Gastrocnemius medialis (tissue), 4 donors: Measurements from ENCODE around the gene CUX1. TPM values are rescaled to one million over a fixed set of nuclear protein-coding genes. Genes with fewer than 3 reads are reported as not detected.

ENCODE experiments used
- ATAC-seq, 2 donors: fragments of 150-250 bp; one replicate each; pipeline ENCODE4 v1.9.1; 2016
- DNase-seq, 2 donors: peaks; one replicate each; pipeline ENCODE4 v3.0.0-alpha.2; 2019
- H3K27ac ChIP-seq, 4 donors: fragments of 200-600 bp; sonication (generic); 1 replicate in 1 of 4; 2 replicates in 3 of 4; pipeline ENCODE4 v1.5.1; 2016 to 2018; ENCODE audit warnings: mild to moderate bottlenecking in 2 of 4, moderate library complexity in 1 of 4
- H3K27me3 ChIP-seq, 3 donors: fragments of 200-600 bp; sonication (generic) in 2 of 3; 1 replicate in 1 of 3; 2 replicates in 2 of 3; pipeline versions ENCODE4 v1.5.1 to v1.6.0; 2016 to 2019; ENCODE audit warnings: mild to moderate bottlenecking in 1 of 3, moderate library complexity in 1 of 3
- H3K36me3 ChIP-seq, 2 donors: fragments of 200-600 bp; sonication (generic) in 1 of 2; one replicate each; pipeline ENCODE4 v1.5.1; 2017 to 2018
- H3K4me1 ChIP-seq, 2 donors: fragments of 200-600 bp; sonication (generic) in 1 of 2; one replicate each; pipeline ENCODE4 v1.5.1; 2016 to 2017; ENCODE audit warnings: mild to moderate bottlenecking in 2 of 2
- H3K4me3 ChIP-seq, 4 donors: fragments of 200-600 bp; sonication (generic) in 3 of 4; 1 replicate in 1 of 4; 2 replicates in 3 of 4; pipeline ENCODE4 v1.5.1; 2016 to 2019; ENCODE audit warnings: mild to moderate bottlenecking in 2 of 4
- H3K9me3 ChIP-seq, 3 donors: fragments of 200-600 bp; sonication (generic) in 2 of 3; 1 replicate in 1 of 3; 2 replicates in 2 of 3; pipeline ENCODE4 v1.5.1; 2016 to 2019
- POLR2A ChIP-seq, 2 donors: fragments of 450-650 bp; IDR thresholded peaks; one replicate each; pipeline ENCODE4 v1.6.1; 2017; ENCODE audit warnings: antibody characterized with exemption in 2 of 2, mild to moderate bottlenecking in 2 of 2, moderate library complexity in 2 of 2
- in situ Hi-C, 4 donors: fragments of 200-750 bp; cut with MboI; loops; one replicate each; pipeline versions ENCODE4 v1.15.0 to v1.8.0; 2017; ENCODE audit warnings: low sequenced_read_pairs in 4 of 4
- intact Hi-C: fragments of 100-400 bp; cut with DNase I; formaldehyde crosslinking; loops from one replicate; pipeline ENCODE4 v1.15.1; 2023; ENCODE audit warnings: low total_unique reads
- total RNA-seq, 4 donors: library from RNA; depleted of rRNA; stranded (reverse); fragments of >200 nt; gene quantifications; one replicate each; pipeline versions ENCODE4 v1.1.0 to v1.2.3, GENCODE V29; 2016
- TF ChIP-seq, protein P1 (sequence below), 5 experiments: fragments of 450-650 bp in 3 of 5; fragments of 200-600 bp in 2 of 5; sonication (generic) in 2 of 5; IDR thresholded peaks in 4 of 5; conservative IDR thresholded peaks in 1 of 5; 1 replicate in 4 of 5; 2 replicates in 1 of 5; pipeline ENCODE4 v1.5.1; 2016 to 2019; ENCODE audit warnings: antibody characterized with exemption in 5 of 5, mild to moderate bottlenecking in 3 of 5, moderate library complexity in 3 of 5

Gene CUX1
- total RNA-seq, 4 donors from 2014 or later: 44.1 to 57.9 (median 54.9) TPM

DNA sequence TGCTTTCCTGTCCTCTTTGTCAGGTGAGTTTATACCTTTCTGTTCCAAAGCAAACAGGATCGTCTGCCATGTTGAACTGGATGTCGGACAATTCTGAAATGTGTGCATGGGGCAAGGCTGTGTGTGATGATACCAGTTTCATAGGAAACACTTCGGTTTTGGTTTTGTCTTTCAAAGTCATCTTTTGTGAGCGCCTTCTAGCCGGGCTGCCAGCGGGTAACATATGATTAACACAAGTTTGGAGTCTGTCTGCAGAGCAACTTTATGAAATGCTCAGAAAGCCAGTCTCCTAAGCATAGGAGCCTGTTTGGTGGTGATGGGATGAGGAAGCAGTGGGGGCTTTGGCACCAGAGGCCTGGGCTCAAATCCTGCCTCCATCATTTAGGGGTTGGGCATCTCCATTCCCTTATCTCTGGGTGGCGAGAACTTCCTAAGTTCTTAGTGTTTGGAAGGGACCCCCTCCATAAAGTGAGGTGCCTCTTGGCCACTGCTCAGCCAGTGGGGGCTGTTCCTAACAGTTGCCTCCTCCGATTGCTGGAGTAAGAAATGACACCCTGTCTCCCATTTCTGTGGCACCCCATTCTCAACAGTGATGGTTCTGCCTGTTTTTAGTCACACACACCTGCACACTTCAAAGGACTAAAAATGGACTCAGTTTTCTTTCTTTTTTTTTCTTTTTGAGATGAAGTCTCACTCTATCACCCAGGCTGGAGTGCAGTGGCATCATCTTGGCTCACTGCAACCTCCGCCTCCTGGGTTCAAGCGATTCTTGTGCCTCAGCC is 36.8 kb downstream of the CUX1 start:
- in situ Hi-C loops (no loop called here), intact Hi-C loops (loop anchor here (10.0 kb wide), 1 partner anchor 191 kb away; no protein-coding TSS in a partner anchor)
- Histone ChIP-seq H3K4me1 (peaks cover 33 to 40% of the 10 kb centered on the region in 2 donors), H3K27ac (no peak overlapping the region), H3K36me3 (no peaks in the 10 kb centered on the region), H3K4me3 (no peak overlapping the region), H3K27me3 (no peaks in the 10 kb centered on the region), H3K9me3 (no peaks in the 10 kb centered on the region)
- DNase-seq (no peak), ATAC-seq (no peak)
- TF ChIP-seq POLR2A (IDR thresholded peaks at IDR 0.05): no peak

DNA sequence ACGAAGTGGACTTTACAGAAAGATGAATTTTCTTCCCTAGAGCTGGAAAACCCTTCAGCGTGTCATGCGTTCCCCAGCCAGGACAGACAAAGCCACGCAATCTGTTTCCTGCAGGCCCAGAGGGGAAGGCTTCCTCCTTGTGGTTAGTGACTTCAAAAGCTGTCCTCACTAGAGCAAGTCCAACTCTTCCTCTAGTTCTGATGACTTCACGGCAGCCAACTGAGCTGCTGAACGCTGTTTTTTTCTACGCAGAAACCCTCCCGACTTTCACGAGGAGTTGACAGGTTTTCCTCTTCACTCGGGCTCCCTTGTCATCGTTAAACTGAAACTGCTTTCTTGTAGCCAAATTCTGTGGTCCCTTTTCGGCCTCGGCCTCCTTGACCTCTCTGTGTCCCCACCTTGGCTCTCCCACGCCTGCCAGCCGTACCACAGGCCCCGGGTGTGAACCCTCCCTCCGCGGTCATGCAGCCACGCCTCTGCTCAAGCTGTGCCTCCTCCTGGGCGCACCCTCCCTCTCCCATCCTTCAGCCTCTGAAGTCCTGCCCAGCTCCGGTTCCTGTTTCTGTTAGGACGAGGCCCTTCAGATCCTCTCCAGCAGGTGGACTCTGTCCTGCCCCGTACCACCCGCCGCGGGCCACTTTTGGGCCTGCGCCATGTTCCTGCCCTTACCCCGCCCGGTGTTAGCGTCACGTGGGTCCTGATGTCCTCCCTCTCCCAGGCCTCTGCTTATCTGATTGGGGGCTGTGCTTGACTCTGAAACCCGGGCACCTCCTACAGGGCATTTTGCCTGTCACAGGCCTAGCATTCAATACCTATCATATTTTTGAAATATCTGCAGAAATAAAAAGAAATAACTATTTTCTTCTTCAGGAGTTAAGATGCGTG is 39.3 kb downstream of the CUX1 start:
- peak; percentile 84 to 88 for ATAC-seq
- intact Hi-C loops: loop anchor here (1.0 to 10.0 kb wide), 5 partner anchors 28 to 291 kb away; no protein-coding TSS in a partner anchor
- TF ChIP-seq, protein P1, sequence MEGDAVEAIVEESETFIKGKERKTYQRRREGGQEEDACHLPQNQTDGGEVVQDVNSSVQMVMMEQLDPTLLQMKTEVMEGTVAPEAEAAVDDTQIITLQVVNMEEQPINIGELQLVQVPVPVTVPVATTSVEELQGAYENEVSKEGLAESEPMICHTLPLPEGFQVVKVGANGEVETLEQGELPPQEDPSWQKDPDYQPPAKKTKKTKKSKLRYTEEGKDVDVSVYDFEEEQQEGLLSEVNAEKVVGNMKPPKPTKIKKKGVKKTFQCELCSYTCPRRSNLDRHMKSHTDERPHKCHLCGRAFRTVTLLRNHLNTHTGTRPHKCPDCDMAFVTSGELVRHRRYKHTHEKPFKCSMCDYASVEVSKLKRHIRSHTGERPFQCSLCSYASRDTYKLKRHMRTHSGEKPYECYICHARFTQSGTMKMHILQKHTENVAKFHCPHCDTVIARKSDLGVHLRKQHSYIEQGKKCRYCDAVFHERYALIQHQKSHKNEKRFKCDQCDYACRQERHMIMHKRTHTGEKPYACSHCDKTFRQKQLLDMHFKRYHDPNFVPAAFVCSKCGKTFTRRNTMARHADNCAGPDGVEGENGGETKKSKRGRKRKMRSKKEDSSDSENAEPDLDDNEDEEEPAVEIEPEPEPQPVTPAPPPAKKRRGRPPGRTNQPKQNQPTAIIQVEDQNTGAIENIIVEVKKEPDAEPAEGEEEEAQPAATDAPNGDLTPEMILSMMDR (IDR thresholded peaks at IDR 0.05 in 4 of 5, conservative IDR thresholded peaks at IDR 0.05 in 1 of 5): peak; percentile 51 to 77 (median 76)
- TF ChIP-seq POLR2A (IDR thresholded peaks at IDR 0.05): peak; percentile 31 to 59
- Histone ChIP-seq H3K4me1 (peaks cover 57 to 64% of the 10 kb centered on the region in 2 donors), H3K27ac (peak overlapping the region; percentile 84 to 93 (median 91)), H3K27me3 (no peaks in the 10 kb centered on the region), H3K4me3 (peak overlapping the region; percentile 30 to 53 (median 46)), H3K36me3 (no peaks in the 10 kb centered on the region), H3K9me3 (no peaks in the 10 kb centered on the region)
- in situ Hi-C loops: no loop called here
- peak; percentile 87 to 95 for DNase-seq

DNA sequence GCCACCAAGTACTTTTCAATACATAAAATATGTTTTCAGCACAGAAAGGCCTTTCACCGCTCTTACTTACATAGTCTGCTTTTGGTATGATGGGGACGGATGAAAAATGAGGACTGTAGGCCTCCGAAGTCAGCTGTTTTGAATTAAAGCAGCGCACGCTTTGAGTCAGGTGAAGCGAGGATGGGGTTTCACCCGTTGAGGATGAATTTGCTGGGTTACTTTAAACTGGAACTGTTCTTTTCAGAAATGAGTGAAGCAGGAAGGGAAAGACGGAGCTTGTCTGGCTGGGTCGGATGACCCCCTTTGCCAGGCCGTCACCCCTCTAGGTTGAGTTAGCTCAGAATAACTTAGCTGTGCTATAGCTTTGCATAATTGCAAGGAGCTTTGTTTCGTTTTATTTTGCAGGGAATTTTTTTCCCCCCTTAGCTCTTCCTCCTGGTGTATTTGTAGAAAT is 40.0 kb downstream of the CUX1 start:
- H3K9me3 ChIP-seq: no peaks in the 10 kb centered on the region
- intact Hi-C loops (loop anchor here (5.0 to 10.0 kb wide), 3 partner anchors 100 to 290 kb away; no protein-coding TSS in a partner anchor), in situ Hi-C loops (no loop called here)
- H3K27ac ChIP-seq: peak overlapping the region; percentile 84 to 93 (median 91)
- TF ChIP-seq, protein P1 (IDR thresholded peaks at IDR 0.05 in 4 of 5, conservative IDR thresholded peaks at IDR 0.05 in 1 of 5): no peak
- TF ChIP-seq POLR2A (IDR thresholded peaks at IDR 0.05): no peak
- peaks cover 62 to 71% of the 10 kb centered on the region in 2 donors for H3K4me1 ChIP-seq
- ATAC-seq: peak in 1 of 2 donors; percentile 36
- no peaks in the 10 kb centered on the region for H3K27me3 ChIP-seq
- peak overlapping the region; percentile 30 to 53 (median 46) for H3K4me3 ChIP-seq
- no peaks in the 10 kb centered on the region for H3K36me3 ChIP-seq
- no peak for DNase-seq

DNA sequence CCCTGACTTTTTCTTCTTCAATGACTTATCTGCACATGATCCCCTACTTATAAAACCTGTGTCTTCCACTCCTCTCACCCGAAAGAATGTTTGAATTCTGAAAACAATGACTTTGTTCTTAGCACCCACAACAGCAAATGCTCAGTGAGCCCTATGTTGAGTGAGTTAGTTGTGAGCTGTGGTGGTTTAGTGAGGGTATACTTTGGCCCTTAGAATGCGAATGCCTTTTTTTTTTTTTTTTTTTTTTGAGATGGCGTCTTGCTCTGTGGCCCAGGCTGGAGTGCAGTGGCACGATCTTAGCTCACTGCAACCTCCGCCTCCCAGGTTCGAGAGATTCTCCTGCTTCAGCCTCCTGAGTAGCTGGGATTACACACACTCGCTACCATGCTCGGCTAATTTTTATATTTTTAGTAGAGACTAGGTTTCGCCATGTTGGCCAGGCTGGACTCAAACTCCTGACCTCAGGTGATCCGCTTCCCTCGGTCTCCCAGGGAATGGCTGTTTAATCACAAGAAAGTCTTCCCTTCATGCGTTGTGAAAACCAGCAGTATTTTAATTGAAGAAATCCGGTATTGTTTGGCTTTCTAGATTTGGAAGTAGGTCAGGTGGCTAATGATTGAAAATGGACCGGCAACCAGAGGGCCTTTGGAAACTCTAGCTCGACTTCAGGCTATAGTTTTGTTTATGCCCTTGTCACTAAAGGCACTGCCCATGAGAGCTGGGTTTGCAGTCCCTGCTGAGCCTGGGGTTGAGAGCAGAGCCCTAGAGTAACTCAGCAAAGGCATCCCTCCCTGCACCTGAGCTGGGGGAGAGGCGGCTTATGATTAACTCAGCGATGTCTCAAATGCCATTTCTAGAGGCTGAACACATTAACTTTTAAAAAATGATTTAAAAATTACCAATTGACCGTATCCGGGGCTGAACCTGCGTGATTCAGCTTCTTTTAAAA is 41.3 kb downstream of the CUX1 start:
- DNase-seq (no peak), ATAC-seq (no peak)
- no peak for TF ChIP-seq POLR2A (IDR thresholded peaks at IDR 0.05)
- TF ChIP-seq, protein P1 (IDR thresholded peaks at IDR 0.05 in 4 of 5, conservative IDR thresholded peaks at IDR 0.05 in 1 of 5): no peak
- Histone ChIP-seq H3K36me3 (no peaks in the 10 kb centered on the region), H3K27me3 (no peaks in the 10 kb centered on the region), H3K4me3 (no peak overlapping the region), H3K27ac (peak overlapping the region; percentile 84 to 93 (median 91)), H3K9me3 (no peaks in the 10 kb centered on the region), H3K4me1 (peaks cover 73 to 84% of the 10 kb centered on the region in 2 donors)
- in situ Hi-C loops: no loop called here
- intact Hi-C loops: loop anchor here (5.0 to 10.0 kb wide), 3 partner anchors 99 to 289 kb away; no protein-coding TSS in a partner anchor
